GM06990 (cell line): ENCODE data around the gene DPEP3.

Source experiments
- DNase-seq: peaks from one replicate; pipeline ENCODE4 v3.0.0-alpha.2; 2011; ENCODE audit not compliant: insufficient read length; ENCODE audit errors: extremely low read depth
- H3K27me3 ChIP-seq: replicated peaks from 2 replicates; pipeline ENCODE4 v1.6.0; 2011; ENCODE audit warnings: low read length; ENCODE audit not compliant: control insufficient read depth, insufficient read depth
- H3K36me3 ChIP-seq: 2 replicates; pipeline ENCODE4 v1.5.1; 2011; ENCODE audit warnings: low read length; ENCODE audit not compliant: control insufficient read depth, insufficient read depth
- H3K4me3 ChIP-seq: replicated peaks from 2 replicates; pipeline ENCODE4 v1.5.1; 2011; ENCODE audit warnings: low read depth, mild to moderate bottlenecking, control low read depth, low read length
- TF ChIP-seq, protein P1 (sequence below): IDR thresholded peaks from 2 replicates; pipeline ENCODE4 v1.5.1; 2011; ENCODE audit warnings: low read length, control low read depth, mild to moderate bottlenecking, inconsistent platforms; ENCODE audit not compliant: insufficient read depth, poor library complexity, severe bottlenecking

The DPEP3 gene

DNA sequence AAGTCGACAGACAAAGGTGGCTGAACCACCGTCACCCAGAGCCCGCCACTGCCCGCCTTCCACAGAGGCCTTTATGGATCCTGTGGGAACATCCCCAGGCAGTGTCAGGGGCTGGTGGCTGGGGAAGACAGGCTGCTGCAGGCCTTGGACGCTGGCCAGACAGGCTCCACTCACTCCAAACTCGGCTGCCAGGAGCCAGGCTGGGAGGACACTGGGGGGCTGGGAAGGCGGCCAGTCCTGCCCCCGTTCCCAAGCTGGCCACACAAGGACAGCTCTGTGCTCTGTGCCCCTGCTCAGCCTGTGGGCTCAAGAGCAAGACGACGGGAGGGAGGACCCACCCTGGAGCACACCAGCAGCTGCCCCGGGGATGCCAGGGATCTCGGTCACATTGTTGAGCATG is 28.8 kb downstream of the DPEP3 start:
- TF ChIP-seq, protein P1, sequence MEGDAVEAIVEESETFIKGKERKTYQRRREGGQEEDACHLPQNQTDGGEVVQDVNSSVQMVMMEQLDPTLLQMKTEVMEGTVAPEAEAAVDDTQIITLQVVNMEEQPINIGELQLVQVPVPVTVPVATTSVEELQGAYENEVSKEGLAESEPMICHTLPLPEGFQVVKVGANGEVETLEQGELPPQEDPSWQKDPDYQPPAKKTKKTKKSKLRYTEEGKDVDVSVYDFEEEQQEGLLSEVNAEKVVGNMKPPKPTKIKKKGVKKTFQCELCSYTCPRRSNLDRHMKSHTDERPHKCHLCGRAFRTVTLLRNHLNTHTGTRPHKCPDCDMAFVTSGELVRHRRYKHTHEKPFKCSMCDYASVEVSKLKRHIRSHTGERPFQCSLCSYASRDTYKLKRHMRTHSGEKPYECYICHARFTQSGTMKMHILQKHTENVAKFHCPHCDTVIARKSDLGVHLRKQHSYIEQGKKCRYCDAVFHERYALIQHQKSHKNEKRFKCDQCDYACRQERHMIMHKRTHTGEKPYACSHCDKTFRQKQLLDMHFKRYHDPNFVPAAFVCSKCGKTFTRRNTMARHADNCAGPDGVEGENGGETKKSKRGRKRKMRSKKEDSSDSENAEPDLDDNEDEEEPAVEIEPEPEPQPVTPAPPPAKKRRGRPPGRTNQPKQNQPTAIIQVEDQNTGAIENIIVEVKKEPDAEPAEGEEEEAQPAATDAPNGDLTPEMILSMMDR: no peak
- Histone ChIP-seq H3K27me3 (no peaks in the 10 kb centered on the region), H3K4me3 (no peak overlapping the region), H3K36me3 (peaks cover 34% of the 10 kb centered on the region)
- no peak for DNase-seq

DNA sequence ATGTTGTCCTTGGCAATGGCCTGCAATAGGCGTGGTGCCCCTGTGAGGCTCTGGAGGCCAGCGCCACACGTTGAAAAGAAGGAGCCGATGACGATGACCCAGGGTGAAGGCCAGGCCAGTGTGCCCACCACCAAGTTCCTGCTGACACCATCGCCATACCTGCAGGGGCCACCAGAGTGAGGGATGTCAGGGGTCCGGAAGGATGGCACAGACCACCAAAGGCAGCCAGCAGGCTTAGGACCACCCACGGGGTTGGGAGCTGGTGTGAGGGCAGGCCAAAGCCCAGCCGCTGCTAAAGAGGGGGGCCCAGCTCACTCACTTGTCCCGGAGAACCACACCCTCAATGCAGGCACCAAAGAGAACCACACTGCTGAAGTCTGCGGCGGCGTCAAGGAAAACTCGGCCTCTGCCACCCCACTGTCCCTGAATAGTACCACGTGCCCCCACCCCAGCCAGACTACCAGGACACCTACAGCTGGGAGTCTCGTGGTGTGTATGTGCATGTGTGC is 29.9 kb downstream of the DPEP3 start:
- H3K4me3 ChIP-seq: no peak overlapping the region
- no peaks in the 10 kb centered on the region for H3K27me3 ChIP-seq
- TF ChIP-seq, protein P1: no peak
- no peak for DNase-seq
- peaks cover 42% of the 10 kb centered on the region for H3K36me3 ChIP-seq

DNA sequence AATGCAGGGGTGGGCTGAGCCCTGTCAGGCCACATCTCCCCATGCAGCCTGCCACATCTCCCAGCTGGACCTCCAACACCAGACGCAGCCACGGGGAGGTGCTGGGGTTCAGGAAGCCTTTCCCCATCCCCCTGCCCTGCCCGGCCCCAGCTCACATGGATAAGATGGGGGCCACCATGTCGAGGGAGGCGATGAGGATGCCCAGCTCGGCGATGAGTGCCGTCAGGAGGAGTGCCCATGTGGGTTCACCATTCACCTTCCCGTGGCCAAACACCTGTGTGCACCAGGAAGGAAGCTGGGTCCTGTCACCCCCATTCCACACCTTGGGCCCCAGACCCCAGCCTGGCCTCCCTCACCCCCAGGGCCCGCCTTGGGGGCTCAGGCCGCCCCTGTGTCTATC is 30.7 kb downstream of the DPEP3 start:
- no peak for DNase-seq
- Histone ChIP-seq H3K4me3 (no peak overlapping the region), H3K36me3 (peaks cover 41% of the 10 kb centered on the region), H3K27me3 (no peaks in the 10 kb centered on the region)
- TF ChIP-seq, protein P1: no peak

DNA sequence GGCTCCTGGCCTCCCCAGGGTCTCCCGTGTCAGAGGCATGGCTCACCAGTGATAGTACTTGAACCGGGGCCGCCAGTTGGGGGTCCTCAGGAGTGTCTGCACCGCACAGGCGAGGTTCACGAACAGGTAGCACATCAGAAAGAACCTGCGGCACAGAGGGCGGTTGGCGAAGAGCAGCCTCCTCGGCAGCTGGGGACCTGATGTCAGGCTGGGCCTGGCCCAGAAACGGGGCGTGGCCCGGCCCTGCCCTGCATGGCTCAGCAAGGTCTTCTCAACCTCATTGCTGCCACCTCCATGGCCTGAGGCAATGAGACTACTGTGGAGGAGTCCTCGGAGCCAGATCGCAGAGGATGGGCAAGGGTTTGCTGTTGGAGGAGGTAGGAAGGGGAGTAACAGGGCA is 32.3 kb downstream of the DPEP3 start:
- Histone ChIP-seq H3K4me3 (no peak overlapping the region), H3K36me3 (peaks cover 47% of the 10 kb centered on the region), H3K27me3 (no peaks in the 10 kb centered on the region)
- TF ChIP-seq, protein P1: no peak
- no peak for DNase-seq

DNA sequence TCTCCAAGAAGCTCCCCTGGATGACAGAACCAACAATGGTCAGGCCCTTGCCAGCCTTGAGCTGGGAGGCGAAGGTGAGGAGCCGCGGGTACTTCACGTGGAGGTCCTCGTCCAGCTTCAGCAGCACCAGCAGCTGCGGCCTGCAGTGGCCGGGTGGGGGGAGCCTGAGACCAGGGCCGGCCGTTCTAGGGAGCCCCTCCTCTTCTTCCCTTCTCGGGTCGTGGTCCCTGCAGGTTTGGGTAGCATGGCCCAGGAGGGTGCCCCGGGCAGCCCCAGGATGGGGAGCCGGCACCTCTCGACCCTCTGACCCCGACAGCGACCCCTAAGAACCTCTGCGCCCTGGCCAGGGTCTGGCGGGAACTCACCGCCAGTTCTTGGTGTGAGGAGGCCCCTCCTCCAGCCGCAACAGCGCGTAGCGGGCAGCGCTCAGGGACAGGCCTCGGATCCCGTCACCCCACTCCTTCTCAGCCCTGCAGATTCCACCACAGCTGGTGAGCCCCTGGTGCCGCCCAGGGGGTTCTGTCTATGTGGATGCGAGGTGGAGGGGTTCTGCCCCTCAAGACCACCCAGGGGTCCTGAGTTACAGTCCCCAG is 33.2 kb downstream of the DPEP3 start:
- DNase-seq: no peak
- Histone ChIP-seq H3K36me3 (peaks cover 50% of the 10 kb centered on the region), H3K4me3 (no peak overlapping the region), H3K27me3 (no peaks in the 10 kb centered on the region)
- TF ChIP-seq, protein P1: no peak

DNA sequence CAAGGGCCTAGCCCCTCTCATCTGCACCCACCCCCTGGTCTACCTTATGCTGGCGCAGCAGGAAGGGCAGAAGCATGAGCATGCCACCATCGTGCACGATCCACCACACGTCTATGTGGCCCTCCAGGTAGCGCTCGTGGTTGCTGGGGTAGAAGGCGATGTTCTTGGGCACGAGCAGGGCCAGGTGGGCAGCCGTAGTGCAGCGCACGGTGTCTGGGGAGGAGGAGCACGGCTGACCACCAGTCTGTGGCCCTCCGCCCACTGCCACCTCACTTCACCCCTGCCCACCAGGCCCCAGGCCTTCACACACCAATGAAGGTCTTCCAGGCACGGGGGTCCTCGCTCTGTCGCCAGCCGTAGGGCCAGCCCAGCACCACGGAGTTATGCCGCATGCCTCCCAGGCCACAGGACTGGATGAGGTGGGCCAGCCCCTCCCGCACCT is 34.1 kb downstream of the DPEP3 start:
- Histone ChIP-seq H3K4me3 (no peak overlapping the region), H3K27me3 (no peaks in the 10 kb centered on the region), H3K36me3 (peaks cover 49% of the 10 kb centered on the region)
- TF ChIP-seq, protein P1: no peak
- no peak for DNase-seq
